ENCODE results near the gene AFF3.
"Not testable (repeated sequence)": the region's sequence is repeated elsewhere in the genome, so short reads cannot be mapped to it uniquely, and the experiment has no call there.

Gene AFF3

DNA sequence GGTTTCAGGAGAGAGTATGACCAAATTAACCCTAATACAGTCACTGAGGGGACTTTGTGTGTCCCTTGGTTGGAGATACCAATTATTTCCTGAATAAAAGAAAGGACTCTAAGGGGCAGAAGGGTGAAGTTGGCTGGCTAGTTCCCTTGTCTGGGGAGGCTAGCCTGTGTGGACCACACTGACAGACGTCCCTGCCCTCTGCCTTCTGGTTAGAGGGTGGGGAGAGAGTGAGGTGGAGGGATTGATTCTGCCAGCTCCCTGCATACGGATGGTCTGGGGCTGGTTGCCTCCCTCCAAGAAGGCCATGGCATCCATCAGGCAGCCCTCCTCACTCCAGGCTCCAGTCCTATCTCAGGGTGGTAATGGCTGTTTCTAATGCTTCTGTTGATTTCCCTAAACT is 37.4 kb upstream of the AFF3 start:
- no peaks in the 10 kb centered on the region for H3K4me1 ChIP-seq (ENCODE audit: control insufficient read depth, insufficient read depth, low read length, unreplicated experiment)

DNA sequence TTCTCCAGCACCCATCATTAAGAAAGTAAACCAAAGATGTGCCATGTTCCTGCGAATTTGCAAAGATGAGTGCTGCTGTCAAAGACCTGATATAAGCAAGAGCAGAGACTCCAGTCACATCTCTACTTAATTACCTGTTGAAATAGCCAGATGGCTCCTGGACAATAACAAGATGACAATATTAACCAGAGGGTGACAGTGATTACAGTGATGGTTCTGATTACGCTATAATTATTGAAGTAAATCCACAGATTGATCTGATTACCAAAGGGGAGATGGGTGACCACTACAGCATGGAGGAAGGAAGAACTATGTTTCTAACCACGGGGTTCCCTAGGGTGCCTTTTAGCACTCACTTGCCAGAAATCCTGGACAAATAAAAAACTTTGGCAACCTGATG is 36.5 kb upstream of the AFF3 start:
- Histone ChIP-seq H2AFZ (ENCODE audit: low read length, unreplicated experiment) (no peak overlapping the region), H3K79me2 (ENCODE audit: control insufficient read depth, insufficient read depth, low read length, unreplicated experiment) (no peaks in the 10 kb centered on the region)

More for the DNA sequence above, 37.4 kb upstream of the AFF3 start:
- Histone ChIP-seq H3K79me2 (ENCODE audit: control insufficient read depth, insufficient read depth, low read length, unreplicated experiment) (no peaks in the 10 kb centered on the region), H3K27me3 (ENCODE audit: insufficient read depth, low read length) (peaks cover 5% of the 10 kb centered on the region; the same call in 1 of the 2 replicates), H3K4me3 (ENCODE audit: low read depth, low read length) (no peak overlapping the region), H3K36me3 (ENCODE audit: insufficient read depth, low read length) (no peaks in the 10 kb centered on the region), H2AFZ (ENCODE audit: low read length, unreplicated experiment) (no peak overlapping the region), H3K27ac (ENCODE audit: low read depth, low read length) (no peak overlapping the region)

GRCh38 chr2:100178085-100178788 is 35.8 kb upstream of the AFF3 start:
- no peaks in the 10 kb centered on the region for H3K36me3 ChIP-seq (ENCODE audit: insufficient read depth, low read length)
- H3K27ac ChIP-seq (ENCODE audit: low read depth, low read length), result no peak overlapping the region
- H3K27me3 ChIP-seq (ENCODE audit: insufficient read depth, low read length), result peaks cover 1% of the 10 kb centered on the region; the same call in 1 of the 2 replicates
- no peaks in the 10 kb centered on the region for H3K4me1 ChIP-seq (ENCODE audit: control insufficient read depth, insufficient read depth, low read length, unreplicated experiment)
- H3K4me3 ChIP-seq (ENCODE audit: low read depth, low read length), result no peak overlapping the region
- no peak overlapping the region for H2AFZ ChIP-seq (ENCODE audit: low read length, unreplicated experiment)
- H3K79me2 ChIP-seq (ENCODE audit: control insufficient read depth, insufficient read depth, low read length, unreplicated experiment), result no peaks in the 10 kb centered on the region

More for the DNA sequence above, 36.5 kb upstream of the AFF3 start:
- Histone ChIP-seq H3K27me3 (ENCODE audit: insufficient read depth, low read length) (peaks cover 5% of the 10 kb centered on the region; the same call in 1 of the 2 replicates), H3K36me3 (ENCODE audit: insufficient read depth, low read length) (no peaks in the 10 kb centered on the region), H3K27ac (ENCODE audit: low read depth, low read length) (no peak overlapping the region), H3K4me1 (ENCODE audit: control insufficient read depth, insufficient read depth, low read length, unreplicated experiment) (no peaks in the 10 kb centered on the region), H3K4me3 (ENCODE audit: low read depth, low read length) (no peak overlapping the region)

DNA sequence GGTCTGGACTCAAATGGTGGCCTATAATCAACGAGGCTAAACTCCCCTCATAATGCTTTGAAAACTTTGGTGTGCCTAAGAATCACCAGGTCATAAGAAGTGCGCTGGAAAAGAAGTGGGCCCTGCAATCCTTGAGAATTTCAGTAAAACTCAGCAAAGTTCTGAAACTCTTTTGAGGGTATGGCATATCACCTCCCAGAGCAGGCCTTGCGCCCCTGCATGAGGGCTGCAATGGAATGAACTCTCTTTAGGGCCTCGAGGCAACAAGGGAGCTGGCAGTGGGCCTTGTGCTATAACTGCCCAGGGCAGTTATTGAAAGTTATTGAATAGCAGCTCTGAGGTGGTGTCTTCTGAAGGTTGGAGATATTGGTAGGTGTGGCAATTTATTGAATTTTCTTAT is 34.5 kb upstream of the AFF3 start:
- Histone ChIP-seq H3K27me3 (ENCODE audit: insufficient read depth, low read length) (no peaks in the 10 kb centered on the region), H3K36me3 (ENCODE audit: insufficient read depth, low read length) (no peaks in the 10 kb centered on the region), H3K4me1 (ENCODE audit: control insufficient read depth, insufficient read depth, low read length, unreplicated experiment) (no peaks in the 10 kb centered on the region), H3K27ac (ENCODE audit: low read depth, low read length) (no peak overlapping the region), H3K79me2 (ENCODE audit: control insufficient read depth, insufficient read depth, low read length, unreplicated experiment) (no peaks in the 10 kb centered on the region), H2AFZ (ENCODE audit: low read length, unreplicated experiment) (no peak overlapping the region), H3K4me3 (ENCODE audit: low read depth, low read length) (no peak overlapping the region)

DNA sequence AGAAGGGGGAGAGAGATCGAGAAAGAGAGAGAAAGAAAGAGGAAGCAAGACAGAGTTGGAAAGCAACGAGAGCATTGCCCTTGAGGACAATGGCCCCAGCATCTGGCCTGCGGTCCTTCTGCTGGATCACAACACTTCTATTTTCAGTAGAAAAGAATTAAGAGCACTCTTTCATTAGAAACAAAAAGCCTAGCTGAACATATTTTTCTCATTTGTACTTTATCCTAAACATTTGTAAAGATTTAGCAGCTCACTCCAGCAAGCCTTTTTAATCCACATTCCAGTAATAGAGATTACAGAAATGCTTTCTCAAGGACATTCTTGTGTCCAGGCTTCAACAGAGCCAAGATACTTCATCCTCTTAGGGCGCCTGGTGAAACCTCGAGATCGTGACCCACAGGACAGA is 31.6 kb upstream of the AFF3 start:
- no peak overlapping the region for H3K27ac ChIP-seq (ENCODE audit: low read depth, low read length)
- H3K4me1 ChIP-seq (ENCODE audit: control insufficient read depth, insufficient read depth, low read length, unreplicated experiment), result no peaks in the 10 kb centered on the region
- H3K27me3 ChIP-seq (ENCODE audit: insufficient read depth, low read length), result no peaks in the 10 kb centered on the region
- H3K4me3 ChIP-seq (ENCODE audit: low read depth, low read length), result no peak overlapping the region
- H3K79me2 ChIP-seq (ENCODE audit: control insufficient read depth, insufficient read depth, low read length, unreplicated experiment), result no peaks in the 10 kb centered on the region
- H3K36me3 ChIP-seq (ENCODE audit: insufficient read depth, low read length), result no peaks in the 10 kb centered on the region
- H2AFZ ChIP-seq (ENCODE audit: low read length, unreplicated experiment), result no peak overlapping the region

- Histone ChIP-seq H2AFZ (ENCODE audit: low read length, unreplicated experiment) (no peak overlapping the region), H3K79me2 (ENCODE audit: control insufficient read depth, insufficient read depth, low read length, unreplicated experiment) (no peaks in the 10 kb centered on the region), H3K27ac (ENCODE audit: low read depth, low read length) (no peak overlapping the region), H3K4me3 (ENCODE audit: low read depth, low read length) (no peak overlapping the region), H3K4me1 (ENCODE audit: control insufficient read depth, insufficient read depth, low read length, unreplicated experiment) (no peaks in the 10 kb centered on the region), H3K36me3 (ENCODE audit: insufficient read depth, low read length) (no peaks in the 10 kb centered on the region), H3K27me3 (ENCODE audit: insufficient read depth, low read length) (no peaks in the 10 kb centered on the region)
Observed at GRCh38 chr2:100166701-100167100, 24.3 kb upstream of the AFF3 start.

DNA sequence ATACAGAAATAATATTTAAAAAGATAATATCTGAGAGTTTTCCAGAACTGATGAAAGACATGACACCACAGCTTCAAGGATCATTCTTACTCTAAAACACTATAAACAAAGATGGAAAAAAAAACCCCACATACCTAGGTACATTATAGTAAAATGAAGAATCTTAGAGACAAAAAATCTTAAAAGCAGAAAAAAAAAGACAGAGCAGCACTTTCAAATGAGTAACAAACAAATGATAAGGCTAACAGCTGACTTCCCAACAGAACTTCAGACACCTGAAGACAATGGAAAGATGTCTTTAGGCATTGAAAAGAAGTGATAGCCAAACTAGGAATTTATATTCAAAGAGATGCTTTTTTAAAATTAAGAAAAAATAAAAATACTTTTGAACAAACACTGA is 21.2 kb upstream of the AFF3 start:
- no peaks in the 10 kb centered on the region for H3K79me2 ChIP-seq (ENCODE audit: control insufficient read depth, insufficient read depth, low read length, unreplicated experiment)

DNA sequence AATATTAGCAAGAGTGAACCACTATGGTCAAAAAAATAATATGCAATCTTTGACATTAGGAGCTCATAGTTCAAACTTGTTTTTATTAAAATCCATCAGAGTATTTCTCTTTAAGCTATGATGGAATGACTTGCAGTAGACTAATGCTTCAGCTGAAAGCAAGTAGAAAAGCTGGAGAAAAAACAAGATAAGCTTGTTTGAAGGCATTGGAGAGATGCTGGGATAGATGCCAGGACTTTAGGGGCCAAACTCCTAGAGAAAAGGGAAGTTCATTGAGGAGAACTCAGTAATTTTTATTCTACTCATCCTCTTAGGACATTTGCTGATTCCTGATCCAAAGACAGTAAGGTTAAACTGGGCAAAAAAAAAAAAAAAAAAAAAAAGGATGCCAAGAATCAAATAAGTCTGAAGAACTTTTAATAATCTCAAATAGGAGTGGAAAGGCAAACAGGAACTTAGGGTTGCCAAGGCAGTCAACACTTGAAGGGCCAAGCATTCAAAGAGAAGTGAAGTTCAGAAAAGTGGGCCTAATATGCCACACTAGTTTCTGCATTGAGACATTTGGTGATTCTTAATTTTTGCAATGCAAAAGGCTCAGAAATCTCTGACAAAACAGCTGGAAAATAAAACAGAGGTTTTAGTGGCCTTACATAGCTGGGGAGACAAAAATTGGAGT is 19.7 kb upstream of the AFF3 start:
- H2AFZ ChIP-seq (ENCODE audit: low read length, unreplicated experiment), result no peak overlapping the region
- H3K4me1 ChIP-seq (ENCODE audit: control insufficient read depth, insufficient read depth, low read length, unreplicated experiment), result no peaks in the 10 kb centered on the region
- no peak overlapping the region for H3K4me3 ChIP-seq (ENCODE audit: low read depth, low read length)
- H3K27ac ChIP-seq (ENCODE audit: low read depth, low read length), result no peak overlapping the region
- H3K79me2 ChIP-seq (ENCODE audit: control insufficient read depth, insufficient read depth, low read length, unreplicated experiment), result no peaks in the 10 kb centered on the region
- H3K36me3 ChIP-seq (ENCODE audit: insufficient read depth, low read length), result no peaks in the 10 kb centered on the region
- H3K27me3 ChIP-seq (ENCODE audit: insufficient read depth, low read length), result peaks cover 6% of the 10 kb centered on the region; the same call in 1 of the 2 replicates

More for the DNA sequence above, 21.2 kb upstream of the AFF3 start:
- Histone ChIP-seq H2AFZ (ENCODE audit: low read length, unreplicated experiment) (no peak overlapping the region), H3K36me3 (ENCODE audit: insufficient read depth, low read length) (no peaks in the 10 kb centered on the region), H3K4me3 (ENCODE audit: low read depth, low read length) (no peak overlapping the region), H3K27me3 (ENCODE audit: insufficient read depth, low read length) (peaks cover 3% of the 10 kb centered on the region; the same call in 1 of the 2 replicates), H3K4me1 (ENCODE audit: control insufficient read depth, insufficient read depth, low read length, unreplicated experiment) (no peaks in the 10 kb centered on the region), H3K27ac (ENCODE audit: low read depth, low read length) (no peak overlapping the region)

DNA sequence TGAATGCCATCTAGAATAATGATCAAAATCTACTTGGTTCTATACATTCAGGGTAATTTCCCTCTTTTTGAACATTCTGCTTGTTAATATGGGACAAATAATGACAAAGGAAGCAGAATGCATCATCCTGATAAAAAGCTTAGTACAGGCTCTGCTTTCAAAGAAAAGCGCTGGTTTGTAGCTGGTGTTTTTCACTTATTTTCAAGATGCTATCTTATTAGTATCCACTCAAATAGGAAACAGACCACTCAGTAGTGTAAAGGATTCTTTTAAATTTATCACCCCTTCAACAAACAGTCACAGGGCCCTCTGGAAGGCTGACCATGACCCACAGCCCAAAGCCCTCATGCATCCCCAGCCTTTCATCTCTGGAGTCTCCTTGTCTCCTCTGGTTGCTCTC is 18.0 kb upstream of the AFF3 start:
- Histone ChIP-seq H2AFZ (ENCODE audit: low read length, unreplicated experiment) (no peak overlapping the region), H3K27me3 (ENCODE audit: insufficient read depth, low read length) (peaks cover 6% of the 10 kb centered on the region; the same call in 1 of the 2 replicates), H3K4me1 (ENCODE audit: control insufficient read depth, insufficient read depth, low read length, unreplicated experiment) (no peaks in the 10 kb centered on the region), H3K4me3 (ENCODE audit: low read depth, low read length) (no peak overlapping the region), H3K79me2 (ENCODE audit: control insufficient read depth, insufficient read depth, low read length, unreplicated experiment) (no peaks in the 10 kb centered on the region), H3K36me3 (ENCODE audit: insufficient read depth, low read length) (no peaks in the 10 kb centered on the region), H3K27ac (ENCODE audit: low read depth, low read length) (no peak overlapping the region)

- H3K36me3 ChIP-seq (ENCODE audit: insufficient read depth, low read length); H3K27me3 ChIP-seq (ENCODE audit: insufficient read depth, low read length); H2AFZ ChIP-seq (ENCODE audit: low read length, unreplicated experiment); H3K79me2 ChIP-seq (ENCODE audit: control insufficient read depth, insufficient read depth, low read length, unreplicated experiment); H3K27ac ChIP-seq (ENCODE audit: low read depth, low read length); H3K4me3 ChIP-seq (ENCODE audit: low read depth, low read length); H3K4me1 ChIP-seq (ENCODE audit: control insufficient read depth, insufficient read depth, low read length, unreplicated experiment): not testable (repeated sequence)
Observed at GRCh38 chr2:100151832-100152231, 9.4 kb upstream of the AFF3 start.

GRCh38 chr2:100151310-100151709 is 8.9 kb upstream of the AFF3 start:
- H3K27me3 ChIP-seq (ENCODE audit: insufficient read depth, low read length), result no peaks in the 10 kb centered on the region
- no peak overlapping the region for H3K4me3 ChIP-seq (ENCODE audit: low read depth, low read length)
- no peaks in the 10 kb centered on the region for H3K79me2 ChIP-seq (ENCODE audit: control insufficient read depth, insufficient read depth, low read length, unreplicated experiment)
- H2AFZ ChIP-seq (ENCODE audit: low read length, unreplicated experiment), result no peak overlapping the region
- no peaks in the 10 kb centered on the region for H3K4me1 ChIP-seq (ENCODE audit: control insufficient read depth, insufficient read depth, low read length, unreplicated experiment)
- no peaks in the 10 kb centered on the region for H3K36me3 ChIP-seq (ENCODE audit: insufficient read depth, low read length)
- H3K27ac ChIP-seq (ENCODE audit: low read depth, low read length), result no peak overlapping the region

Data from ACC112 (cell line).